Suprapubic skin (tissue), 4 donors: ENCODE data around the gene ARRDC4. TPM values are rescaled to one million over a fixed set of nuclear protein-coding genes. Genes with fewer than 3 reads are reported as not detected.

Source experiments
- DNase-seq, 2 donors: peaks; one replicate each; pipeline ENCODE4 v3.0.0-alpha.2; 2019; ENCODE audit warnings: low spot score in 2 of 2
- H3K27ac ChIP-seq: fragments of 200-600 bp; sonication (generic); one replicate; pipeline ENCODE4 v1.5.1; 2019
- H3K27me3 ChIP-seq: fragments of 200-600 bp; sonication (generic); one replicate; pipeline ENCODE4 v1.5.1; 2019
- H3K36me3 ChIP-seq: fragments of 200-600 bp; sonication (generic); one replicate; pipeline ENCODE4 v1.5.1; 2019
- H3K4me1 ChIP-seq: fragments of 200-600 bp; sonication (generic); one replicate; pipeline ENCODE4 v1.5.1; 2019
- H3K4me3 ChIP-seq: fragments of 200-600 bp; sonication (generic); one replicate; pipeline ENCODE4 v1.5.1; 2019; ENCODE audit warnings: mild to moderate bottlenecking
- H3K9me3 ChIP-seq: fragments of 200-600 bp; sonication (generic); one replicate; pipeline ENCODE4 v1.5.1; 2019
- EP300 ChIP-seq: sonication (generic); formaldehyde crosslinking; IDR thresholded peaks from one replicate; pipeline ENCODE4 v1.6.1; 2017; ENCODE audit warnings: antibody characterized with exemption
- POLR2A ChIP-seq, 2 donors: fragments of 450-650 bp; IDR thresholded peaks; one replicate each; pipeline ENCODE4 v1.6.1; 2017; ENCODE audit warnings: antibody characterized with exemption in 2 of 2, mild to moderate bottlenecking in 2 of 2, moderate library complexity in 2 of 2
- POLR2AphosphoS5 ChIP-seq, 3 donors: sonication (generic); formaldehyde crosslinking; IDR thresholded peaks; one replicate each; pipeline ENCODE4 v1.6.1; 2017; ENCODE audit warnings: antibody characterized with exemption in 3 of 3
- WGBS: methylation state at CpG from one replicate; pipeline ENCODE4 v1.1.5; 2018; 5-methylcytosine and 5-hydroxymethylcytosine counted together
- total RNA-seq, 4 donors: library from RNA; depleted of rRNA; stranded (reverse); fragments of >200 nt; gene quantifications; one replicate each; pipeline ENCODE4 v1.1.0, GENCODE V29; 2016
- TF ChIP-seq, protein P1 (sequence below), 2 donors: fragments of 200-600 bp in 1 of 2; fragments of 450-650 bp in 1 of 2; sonication (generic) in 1 of 2; IDR thresholded peaks; one replicate each; pipeline ENCODE4 v1.5.1; 2016 to 2019; ENCODE audit warnings: antibody characterized with exemption in 2 of 2, mild to moderate bottlenecking in 1 of 2, moderate library complexity in 1 of 2

The ARRDC4 gene
- total RNA-seq, 4 donors from 2014 or later = 57.7 to 67.1 (median 66.3) TPM

DNA sequence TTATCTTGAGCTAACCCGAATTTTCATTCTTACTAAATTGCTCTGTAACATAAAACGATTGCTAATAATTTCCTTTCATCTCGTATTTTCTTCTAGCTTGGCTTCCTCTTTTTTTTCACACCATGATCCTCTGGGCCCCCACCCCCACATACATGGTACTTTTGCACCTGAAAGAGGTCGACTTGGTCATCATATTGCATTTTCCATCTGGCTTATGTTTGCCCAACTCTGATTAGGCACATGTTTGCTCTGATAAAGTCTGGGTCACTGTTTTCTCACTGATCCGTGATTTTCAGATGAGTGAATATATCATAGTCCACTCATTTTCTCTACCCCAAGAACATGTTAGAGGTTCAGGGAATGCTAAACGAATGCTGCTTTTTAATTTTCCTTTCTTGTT, 49.5 kb downstream of the ARRDC4 start:
- no peak for DNase-seq
- 74% methylated on average over 6 of the region's 6 CpGs for WGBS

DNA sequence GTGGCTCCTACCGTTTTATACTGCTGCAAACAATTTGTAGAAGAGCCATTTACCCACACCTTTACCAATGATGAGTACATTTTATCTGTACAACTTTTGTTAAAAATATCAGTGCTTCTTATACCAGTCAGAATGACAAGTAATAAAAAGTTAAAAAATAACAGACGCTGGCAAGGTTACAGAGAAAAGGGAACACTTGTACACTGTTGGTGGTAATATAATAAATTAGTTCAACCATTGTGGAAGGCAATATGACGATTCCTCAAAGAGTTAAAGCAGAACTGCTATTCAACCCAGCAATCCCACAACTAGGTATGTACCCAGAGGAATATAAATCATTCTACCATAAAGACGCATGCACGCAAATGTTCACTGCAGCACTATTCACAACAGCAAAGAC, 51.9 kb downstream of the ARRDC4 start:
- Histone ChIP-seq H3K4me3 (no peak overlapping the region), H3K27ac (no peak overlapping the region), H3K36me3 (no peaks in the 10 kb centered on the region), H3K9me3 (no peaks in the 10 kb centered on the region), H3K4me1 (no peaks in the 10 kb centered on the region), H3K27me3 (peaks cover 3% of the 10 kb centered on the region)
- WGBS = 33% methylated on average over 5 of the region's 5 CpGs
- TF ChIP-seq POLR2A (IDR thresholded peaks at IDR 0.05) = no peak
- no peak for TF ChIP-seq POLR2AphosphoS5 (IDR thresholded peaks at IDR 0.05)
- TF ChIP-seq, protein P1, sequence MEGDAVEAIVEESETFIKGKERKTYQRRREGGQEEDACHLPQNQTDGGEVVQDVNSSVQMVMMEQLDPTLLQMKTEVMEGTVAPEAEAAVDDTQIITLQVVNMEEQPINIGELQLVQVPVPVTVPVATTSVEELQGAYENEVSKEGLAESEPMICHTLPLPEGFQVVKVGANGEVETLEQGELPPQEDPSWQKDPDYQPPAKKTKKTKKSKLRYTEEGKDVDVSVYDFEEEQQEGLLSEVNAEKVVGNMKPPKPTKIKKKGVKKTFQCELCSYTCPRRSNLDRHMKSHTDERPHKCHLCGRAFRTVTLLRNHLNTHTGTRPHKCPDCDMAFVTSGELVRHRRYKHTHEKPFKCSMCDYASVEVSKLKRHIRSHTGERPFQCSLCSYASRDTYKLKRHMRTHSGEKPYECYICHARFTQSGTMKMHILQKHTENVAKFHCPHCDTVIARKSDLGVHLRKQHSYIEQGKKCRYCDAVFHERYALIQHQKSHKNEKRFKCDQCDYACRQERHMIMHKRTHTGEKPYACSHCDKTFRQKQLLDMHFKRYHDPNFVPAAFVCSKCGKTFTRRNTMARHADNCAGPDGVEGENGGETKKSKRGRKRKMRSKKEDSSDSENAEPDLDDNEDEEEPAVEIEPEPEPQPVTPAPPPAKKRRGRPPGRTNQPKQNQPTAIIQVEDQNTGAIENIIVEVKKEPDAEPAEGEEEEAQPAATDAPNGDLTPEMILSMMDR (IDR thresholded peaks at IDR 0.05) = no peak
- no peak for TF ChIP-seq EP300
- DNase-seq = no peak

More for the DNA sequence above, 49.5 kb downstream of the ARRDC4 start:
- no peak for TF ChIP-seq EP300
- TF ChIP-seq, protein P1 (IDR thresholded peaks at IDR 0.05) = no peak
- no peak for TF ChIP-seq POLR2A (IDR thresholded peaks at IDR 0.05)
- TF ChIP-seq POLR2AphosphoS5 (IDR thresholded peaks at IDR 0.05) = no peak
- H3K27me3 ChIP-seq = no peaks in the 10 kb centered on the region
- no peaks in the 10 kb centered on the region for H3K9me3 ChIP-seq
- H3K4me1 ChIP-seq = no peaks in the 10 kb centered on the region
- no peaks in the 10 kb centered on the region for H3K36me3 ChIP-seq
- no peak overlapping the region for H3K27ac ChIP-seq
- no peak overlapping the region for H3K4me3 ChIP-seq

DNA sequence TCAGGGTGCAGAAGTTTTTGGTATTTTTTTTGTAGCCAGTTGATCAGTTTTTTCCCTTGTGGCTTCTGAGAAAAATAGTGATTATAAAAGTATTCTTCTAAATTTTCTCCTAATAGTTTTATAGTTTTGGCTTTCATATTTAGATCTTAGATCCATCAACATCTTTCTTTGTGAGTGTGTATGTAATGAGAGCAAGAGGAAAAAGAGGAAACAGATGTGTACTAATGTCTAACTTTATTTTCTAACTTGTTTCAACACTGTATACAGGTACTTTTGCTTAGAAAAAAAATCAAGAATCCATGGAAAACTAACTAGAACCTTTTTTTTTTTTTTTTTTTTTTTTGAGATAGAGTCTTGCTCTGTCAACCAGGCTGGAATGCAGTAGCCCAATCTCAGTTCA, 53.1 kb downstream of the ARRDC4 start:
- H3K36me3 ChIP-seq = no peaks in the 10 kb centered on the region
- no peak for DNase-seq
- no peaks in the 10 kb centered on the region for H3K9me3 ChIP-seq
- H3K27me3 ChIP-seq = peaks cover 3% of the 10 kb centered on the region
- TF ChIP-seq POLR2A (IDR thresholded peaks at IDR 0.05) (no peak), EP300 (no peak), POLR2AphosphoS5 (IDR thresholded peaks at IDR 0.05) (no peak)
- TF ChIP-seq, protein P1 (IDR thresholded peaks at IDR 0.05) = no peak
- H3K27ac ChIP-seq = no peak overlapping the region
- H3K4me3 ChIP-seq = no peak overlapping the region
- no peaks in the 10 kb centered on the region for H3K4me1 ChIP-seq

DNA sequence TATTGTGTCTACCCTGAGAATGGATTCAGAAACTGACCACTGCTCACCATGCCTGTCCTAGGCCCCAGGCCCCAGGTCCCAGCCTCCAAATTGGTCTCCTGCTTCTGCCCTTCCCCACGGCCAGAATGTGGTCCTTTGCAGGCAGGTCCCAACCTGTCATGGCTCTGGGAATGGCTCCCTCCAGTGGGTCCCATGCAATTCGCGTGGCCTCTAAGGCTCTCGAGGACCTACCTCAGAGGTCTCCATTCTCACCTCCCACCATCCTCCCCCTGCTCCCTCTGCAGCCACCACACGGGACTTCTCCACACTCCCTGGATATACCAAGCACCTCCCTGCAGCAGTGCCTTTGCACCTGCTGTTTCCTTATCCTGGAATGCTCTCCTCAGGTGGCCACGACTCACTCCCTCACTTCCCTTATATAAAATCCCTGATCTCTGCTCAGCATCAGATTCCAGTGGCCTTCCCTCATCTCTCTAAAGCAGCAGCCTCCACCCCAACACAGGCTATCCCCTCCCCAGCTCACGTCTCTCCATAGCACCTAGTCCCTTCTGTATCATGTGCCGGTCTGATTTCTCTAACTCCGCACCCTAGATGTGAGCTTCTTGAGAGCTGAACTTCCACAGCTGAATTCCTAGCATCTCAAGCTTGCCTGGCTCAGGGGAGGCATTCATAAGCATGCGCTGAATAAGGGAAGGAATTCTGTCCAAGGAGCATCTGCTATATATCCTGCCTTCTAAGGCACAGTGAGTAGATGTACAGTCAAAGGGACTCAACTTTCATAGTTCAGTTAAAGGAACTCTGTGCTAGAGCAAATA, 56.9 kb downstream of the ARRDC4 start:
- DNase-seq = no peak
- H3K27ac ChIP-seq = no peak overlapping the region
- no peaks in the 10 kb centered on the region for H3K4me1 ChIP-seq
- H3K4me3 ChIP-seq = no peak overlapping the region
- H3K9me3 ChIP-seq = no peaks in the 10 kb centered on the region
- 89% methylated on average over 10 of the region's 10 CpGs for WGBS
- no peaks in the 10 kb centered on the region for H3K36me3 ChIP-seq
- TF ChIP-seq EP300 = no peak
- TF ChIP-seq, protein P1 (IDR thresholded peaks at IDR 0.05) = no peak
- no peak for TF ChIP-seq POLR2AphosphoS5 (IDR thresholded peaks at IDR 0.05)
- peaks cover 3% of the 10 kb centered on the region for H3K27me3 ChIP-seq

DNA sequence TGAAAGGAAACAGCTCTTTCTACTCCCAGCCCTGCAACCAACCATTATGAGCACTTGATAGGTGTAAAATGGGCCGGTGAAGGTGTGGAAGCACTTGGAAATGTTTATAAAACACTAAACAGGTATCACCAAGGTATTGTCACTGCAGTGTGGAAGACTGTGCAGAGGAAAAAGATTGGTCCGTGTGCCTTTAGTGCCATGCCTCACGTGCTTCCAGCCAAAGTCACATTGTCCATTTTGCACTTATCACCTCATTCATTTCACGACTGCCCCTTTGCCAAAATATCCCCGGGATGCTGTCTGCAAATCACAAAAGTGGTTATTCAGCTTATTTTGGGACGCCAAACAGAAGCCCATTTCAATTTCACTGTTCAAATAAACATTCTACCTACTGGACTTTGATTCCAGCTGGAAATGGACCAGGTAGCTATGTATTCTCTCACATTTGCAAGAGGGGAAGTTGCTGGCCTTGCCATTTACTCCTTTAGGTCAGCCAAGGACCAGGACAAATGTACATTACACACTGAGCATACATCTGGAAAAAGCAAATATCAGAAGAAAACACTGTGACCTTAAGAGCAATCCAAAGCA, 58.4 kb downstream of the ARRDC4 start:
- Histone ChIP-seq H3K9me3 (no peaks in the 10 kb centered on the region), H3K27me3 (peaks cover 3% of the 10 kb centered on the region), H3K4me3 (no peak overlapping the region), H3K4me1 (no peaks in the 10 kb centered on the region), H3K27ac (no peak overlapping the region), H3K36me3 (no peaks in the 10 kb centered on the region)
- TF ChIP-seq POLR2A (IDR thresholded peaks at IDR 0.05) (no peak), POLR2AphosphoS5 (IDR thresholded peaks at IDR 0.05) (no peak), EP300 (no peak)
- TF ChIP-seq, protein P1 (IDR thresholded peaks at IDR 0.05) = no peak
- no peak for DNase-seq
- 86% methylated on average over 6 of the region's 6 CpGs for WGBS
